GM12875 (cell line): ENCODE measurements around the gene SASH1.

ENCODE experiments used
- H3K4me3 ChIP-seq: one replicate; pipeline ENCODE4 v1.5.1; 2011; ENCODE audit warnings: low read depth, low read length, control low read depth
- TF ChIP-seq, protein P1 (sequence below): IDR thresholded peaks from 2 replicates; pipeline ENCODE4 v1.5.1; 2011; ENCODE audit warnings: low read depth, mild to moderate bottlenecking, control low read depth, inconsistent platforms, low read length, moderate library complexity, borderline replicate concordance; ENCODE audit not compliant: insufficient read depth

The SASH1 gene

DNA sequence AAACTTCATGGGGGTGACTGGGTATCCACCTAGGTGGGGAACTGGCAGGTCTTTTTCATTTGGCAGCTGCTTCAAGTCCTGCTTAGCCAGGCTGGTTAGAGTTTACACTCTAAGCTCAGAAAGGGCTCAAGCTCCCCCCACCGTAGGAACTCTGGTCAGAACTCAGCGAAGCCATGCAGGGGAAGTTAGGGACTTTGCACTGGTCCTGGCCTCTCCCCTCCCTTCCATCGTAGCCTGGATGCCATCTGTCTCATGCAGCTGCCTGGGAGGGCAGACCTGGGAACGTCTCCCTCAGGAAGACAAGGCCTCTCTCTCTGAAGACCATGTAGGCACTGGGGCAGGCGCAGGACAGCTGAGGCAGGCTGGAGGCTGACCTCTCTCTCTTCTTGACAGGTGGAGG, 220.4 kb downstream of the SASH1 start:
- TF ChIP-seq, protein P1, sequence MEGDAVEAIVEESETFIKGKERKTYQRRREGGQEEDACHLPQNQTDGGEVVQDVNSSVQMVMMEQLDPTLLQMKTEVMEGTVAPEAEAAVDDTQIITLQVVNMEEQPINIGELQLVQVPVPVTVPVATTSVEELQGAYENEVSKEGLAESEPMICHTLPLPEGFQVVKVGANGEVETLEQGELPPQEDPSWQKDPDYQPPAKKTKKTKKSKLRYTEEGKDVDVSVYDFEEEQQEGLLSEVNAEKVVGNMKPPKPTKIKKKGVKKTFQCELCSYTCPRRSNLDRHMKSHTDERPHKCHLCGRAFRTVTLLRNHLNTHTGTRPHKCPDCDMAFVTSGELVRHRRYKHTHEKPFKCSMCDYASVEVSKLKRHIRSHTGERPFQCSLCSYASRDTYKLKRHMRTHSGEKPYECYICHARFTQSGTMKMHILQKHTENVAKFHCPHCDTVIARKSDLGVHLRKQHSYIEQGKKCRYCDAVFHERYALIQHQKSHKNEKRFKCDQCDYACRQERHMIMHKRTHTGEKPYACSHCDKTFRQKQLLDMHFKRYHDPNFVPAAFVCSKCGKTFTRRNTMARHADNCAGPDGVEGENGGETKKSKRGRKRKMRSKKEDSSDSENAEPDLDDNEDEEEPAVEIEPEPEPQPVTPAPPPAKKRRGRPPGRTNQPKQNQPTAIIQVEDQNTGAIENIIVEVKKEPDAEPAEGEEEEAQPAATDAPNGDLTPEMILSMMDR, result no peak
- no peak overlapping the region for H3K4me3 ChIP-seq

DNA sequence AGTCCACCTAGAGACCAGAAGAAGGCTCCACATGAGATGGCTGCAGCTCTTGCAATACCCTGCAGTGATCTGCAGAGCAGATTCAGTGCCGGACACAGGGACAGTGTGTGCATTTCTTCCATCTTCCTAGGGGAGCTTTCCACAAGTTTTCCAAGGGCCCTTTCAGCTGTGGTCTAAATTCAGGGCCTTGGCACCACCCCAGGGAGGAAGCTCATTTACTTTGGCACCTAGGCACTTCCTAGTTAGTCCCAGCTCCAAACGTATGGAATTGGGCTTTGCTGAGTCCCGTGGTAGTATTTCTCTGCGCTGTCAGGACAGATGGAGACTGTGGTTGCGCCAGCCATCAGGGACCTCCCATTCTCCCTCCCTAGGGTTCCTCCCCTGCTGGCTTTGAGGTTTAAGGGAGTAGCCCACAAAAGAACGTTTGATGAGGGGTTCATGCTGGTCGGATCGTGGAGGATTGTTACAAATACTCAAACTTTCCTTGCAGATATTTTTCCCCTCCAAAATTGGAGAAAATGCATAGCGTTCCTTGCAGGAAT, 221.9 kb downstream of the SASH1 start:
- TF ChIP-seq, protein P1, result no peak

DNA sequence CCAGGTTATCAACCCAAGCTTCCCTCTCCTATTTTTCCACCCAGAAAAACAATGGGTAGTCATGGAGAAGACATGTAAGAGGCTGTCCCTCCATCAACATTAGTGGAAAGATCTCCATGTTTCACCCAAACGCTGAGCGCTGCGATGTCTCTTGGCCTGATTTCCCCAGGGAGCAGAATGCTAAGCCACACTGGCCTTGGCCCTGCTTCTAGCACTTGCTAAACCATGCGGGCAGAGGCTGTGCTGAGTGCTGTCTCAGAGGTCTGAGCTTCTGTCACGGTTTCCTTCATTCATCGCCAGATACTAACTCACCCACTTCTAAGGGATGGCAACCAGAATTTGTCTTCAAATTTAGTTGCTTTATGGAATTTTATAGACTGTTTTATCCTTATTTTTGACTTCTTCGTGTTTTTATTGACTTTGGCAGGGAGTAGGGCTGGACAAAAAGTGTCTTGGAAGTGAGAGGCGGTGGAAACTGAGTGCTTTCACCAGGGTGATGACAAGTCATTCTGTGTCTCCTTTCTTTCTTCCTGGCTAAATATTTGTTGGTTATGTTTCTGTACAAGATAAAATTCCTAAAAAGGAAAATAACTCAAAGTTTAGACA, 222.8 kb downstream of the SASH1 start:
- TF ChIP-seq, protein P1, result no peak
- no peak overlapping the region for H3K4me3 ChIP-seq

More for the DNA sequence above, 221.9 kb downstream of the SASH1 start:
- H3K4me3 ChIP-seq, result no peak overlapping the region

DNA sequence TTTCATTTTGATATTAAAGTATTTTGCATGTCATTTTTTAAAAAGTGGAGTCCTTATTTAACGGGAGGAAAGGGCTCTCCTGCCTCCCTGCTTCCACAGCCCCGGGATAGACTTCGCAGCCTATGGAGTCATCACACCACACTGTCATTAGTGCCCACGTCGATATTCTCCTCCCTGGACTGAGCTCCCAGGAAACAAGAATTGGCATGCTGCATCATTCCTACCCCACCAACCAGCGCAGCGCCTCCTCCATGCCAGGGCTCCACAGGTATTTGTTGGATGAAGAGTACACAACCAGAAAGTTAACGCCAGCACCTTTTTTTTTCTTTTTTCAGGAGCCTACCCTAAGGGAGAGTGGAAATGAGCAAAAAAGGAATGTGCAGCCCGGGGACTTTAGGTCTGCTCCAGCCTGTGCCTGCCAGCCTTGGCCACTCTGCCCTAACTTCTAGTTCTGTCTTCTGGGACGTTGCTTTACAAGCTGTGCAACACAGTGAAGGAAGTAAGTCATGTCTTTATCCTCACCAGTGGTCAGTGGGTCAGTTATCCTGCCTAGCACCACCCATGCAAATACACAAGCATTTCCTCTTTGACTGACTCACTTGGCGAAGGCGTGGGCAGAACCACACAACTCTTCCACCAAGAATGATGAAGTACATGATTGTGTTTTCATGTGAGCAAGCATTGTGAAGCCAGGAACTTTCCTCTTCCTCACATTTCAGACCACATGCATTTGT, 223.5 kb downstream of the SASH1 start:
- no peak overlapping the region for H3K4me3 ChIP-seq
- TF ChIP-seq, protein P1, result no peak

DNA sequence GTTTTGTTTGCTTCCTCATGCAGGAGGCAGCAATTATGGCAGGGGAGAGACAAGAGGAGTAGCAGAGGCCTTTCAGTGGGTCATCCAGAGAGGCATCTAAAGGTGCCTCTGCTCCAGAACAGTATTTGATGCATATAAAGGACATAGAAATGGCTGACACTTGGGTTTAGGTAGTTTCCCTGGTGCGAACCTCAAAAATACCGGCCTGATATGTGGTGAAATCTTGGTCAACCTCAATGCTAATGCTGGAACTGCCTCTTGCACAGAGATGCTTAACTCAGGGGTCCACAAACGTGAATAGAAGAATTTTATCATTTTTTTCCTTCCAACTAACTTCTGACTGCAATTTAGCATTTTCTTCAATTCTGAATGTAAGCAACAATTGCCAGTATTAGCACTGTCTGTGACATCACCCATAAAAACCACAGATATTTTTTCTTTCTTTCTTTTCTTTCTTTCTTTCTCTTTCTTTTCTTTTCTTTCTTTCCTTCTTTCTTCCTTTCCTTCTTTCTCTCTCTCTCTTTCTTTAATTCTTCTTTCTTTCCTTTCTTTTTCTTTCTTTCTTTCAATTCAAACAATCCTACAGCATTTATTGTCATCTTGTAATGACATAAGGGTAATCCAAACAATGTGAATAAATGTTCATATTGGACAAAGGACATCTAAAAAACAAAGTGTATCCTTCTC, 224.2 kb downstream of the SASH1 start:
- TF ChIP-seq, protein P1, result no peak

DNA sequence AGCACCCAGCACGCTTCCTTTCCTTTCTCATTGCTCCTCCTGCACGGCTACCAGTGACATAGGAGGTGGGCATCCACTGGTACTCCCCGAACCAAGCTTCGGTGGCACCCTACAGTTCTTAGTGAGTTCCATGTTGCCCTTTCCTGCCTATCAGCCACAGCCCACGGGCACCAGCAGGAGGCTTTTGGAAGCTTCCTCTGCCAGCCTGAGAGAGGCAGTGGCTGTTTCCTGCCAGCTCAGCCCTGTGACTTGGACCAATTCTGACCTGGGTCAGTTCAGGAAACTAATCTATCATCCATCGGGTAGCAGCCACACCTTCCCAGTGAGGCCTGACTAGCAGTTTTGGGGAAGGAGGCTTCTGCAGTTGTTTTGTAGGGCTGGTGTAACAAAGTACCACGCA, 227.8 kb downstream of the SASH1 start:
- TF ChIP-seq, protein P1, result no peak
- no peak overlapping the region for H3K4me3 ChIP-seq

More for the DNA sequence above, 224.2 kb downstream of the SASH1 start:
- no peak overlapping the region for H3K4me3 ChIP-seq
